GM10847 (cell line): ENCODE data around the gene PRMT7.

Source experiments
- POLR2A ChIP-seq: IDR thresholded peaks from 2 replicates; pipeline ENCODE4 v1.6.1; 2011; ENCODE audit not compliant: insufficient read length; ENCODE audit errors: extremely low read depth

Gene PRMT7

DNA sequence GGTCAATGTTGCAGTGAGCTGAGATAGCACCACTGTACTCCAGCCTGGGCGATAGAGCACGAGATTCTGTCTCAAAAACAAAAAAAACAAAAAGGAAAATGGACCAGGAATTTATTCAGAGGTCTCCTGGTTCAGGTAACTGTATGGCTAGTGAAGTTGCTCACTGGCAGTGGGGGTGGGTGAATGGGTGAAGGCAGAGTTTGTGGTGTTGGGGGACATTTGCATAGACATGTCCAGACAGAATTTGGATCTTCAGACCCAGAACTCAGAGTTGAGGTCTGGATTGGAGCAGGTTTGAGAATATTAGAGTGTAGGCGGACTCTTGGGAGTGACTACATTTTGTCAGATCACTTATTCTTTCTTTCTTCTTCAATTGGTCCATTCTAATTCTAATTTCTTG, 82.5 kb downstream of the PRMT7 start:
- TF ChIP-seq POLR2A, result no peak

DNA sequence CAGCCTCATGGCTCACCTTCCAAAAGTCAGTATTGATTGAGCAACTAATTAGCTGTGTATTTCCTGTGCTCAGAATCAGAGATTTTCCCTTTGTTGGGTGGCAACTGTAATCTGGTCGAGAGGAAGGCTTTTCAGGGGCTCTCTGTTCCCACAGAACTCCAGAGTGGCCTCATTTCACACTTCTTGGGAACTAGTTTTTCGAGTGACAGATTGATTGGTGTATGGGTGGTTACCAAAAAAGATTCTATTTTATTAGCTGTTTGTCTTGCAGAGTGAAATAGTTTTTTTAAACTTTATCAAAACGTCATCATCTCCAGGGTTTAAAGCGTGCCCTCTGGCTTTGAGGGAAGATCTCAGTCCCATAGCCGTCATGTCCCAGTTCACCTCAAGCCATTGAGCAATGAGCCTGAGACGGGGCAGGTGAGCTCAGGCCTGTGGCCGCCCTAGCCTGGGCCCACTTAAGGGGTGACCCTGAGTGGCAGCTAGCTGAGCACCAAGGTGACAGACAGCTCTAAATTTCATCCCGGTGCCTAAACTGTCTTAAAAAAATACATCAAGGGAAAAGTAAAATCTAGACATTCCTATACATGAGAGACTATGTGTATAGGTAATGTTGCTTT, 84.5 kb downstream of the PRMT7 start:
- no peak for TF ChIP-seq POLR2A

DNA sequence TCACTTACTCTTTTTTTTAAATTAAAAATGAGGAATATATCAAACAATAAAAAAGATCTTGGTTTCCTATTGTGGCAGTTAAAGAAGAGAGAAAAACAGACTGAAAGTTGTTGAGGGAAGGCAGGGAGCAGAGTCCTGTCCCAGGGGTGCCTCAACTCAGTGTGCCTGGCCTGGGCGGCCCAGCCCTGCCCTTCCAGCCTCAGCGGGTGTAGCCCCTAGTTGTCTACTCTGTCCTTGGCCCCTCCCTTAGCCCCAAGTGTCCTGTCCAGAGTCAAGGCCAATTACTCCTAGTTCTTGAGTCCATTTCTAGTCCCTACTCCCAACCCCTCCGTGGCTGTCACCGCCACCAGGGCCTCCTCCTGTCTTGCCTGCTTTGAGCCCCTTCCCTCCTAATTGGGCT, 85.0 kb downstream of the PRMT7 start:
- TF ChIP-seq POLR2A, result no peak

DNA sequence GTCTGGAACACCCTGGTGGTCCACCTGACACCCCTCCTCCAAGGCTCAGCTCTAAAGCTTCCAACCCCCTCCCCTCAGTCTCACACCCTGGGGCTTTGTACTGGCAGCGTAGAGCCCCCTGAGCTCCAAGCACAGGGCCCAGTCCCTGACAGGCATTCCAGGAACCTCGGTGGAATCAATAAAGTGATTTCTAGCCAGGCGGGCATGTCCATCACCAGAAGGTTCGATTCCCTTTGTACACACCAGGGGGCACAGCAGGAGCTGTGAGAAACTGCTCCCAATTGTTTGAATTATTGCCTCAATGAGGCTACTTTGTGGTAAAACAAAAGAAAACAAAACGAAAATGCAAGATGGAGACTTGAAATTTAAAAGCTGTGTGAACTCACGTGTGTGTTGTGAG, 85.7 kb downstream of the PRMT7 start:
- TF ChIP-seq POLR2A, result no peak

DNA sequence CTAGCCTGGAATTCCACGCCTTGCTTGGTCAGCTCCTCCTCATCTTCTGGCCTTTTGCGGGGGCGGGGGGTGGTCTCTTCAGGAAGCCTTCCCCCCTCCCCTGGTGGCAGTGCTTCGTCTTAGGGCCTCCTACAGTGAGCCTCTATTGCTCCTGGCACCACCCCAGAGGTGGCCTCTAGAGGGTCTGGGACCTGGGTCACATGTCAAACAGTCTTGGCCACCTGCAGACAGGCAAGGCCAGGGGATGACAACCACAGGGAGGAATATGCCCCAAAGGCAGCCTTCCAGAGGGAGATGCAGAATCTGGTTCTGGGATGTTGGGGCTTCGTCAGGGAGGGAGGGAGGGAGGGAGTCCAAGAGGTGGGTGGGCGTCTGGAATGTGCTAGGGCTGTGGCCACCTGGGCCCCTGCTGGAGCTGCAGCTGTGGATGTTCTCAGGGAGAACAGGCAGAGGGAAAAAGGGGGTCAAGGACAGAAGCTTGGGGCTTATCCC, 86.9 kb downstream of the PRMT7 start:
- TF ChIP-seq POLR2A, result no peak

DNA sequence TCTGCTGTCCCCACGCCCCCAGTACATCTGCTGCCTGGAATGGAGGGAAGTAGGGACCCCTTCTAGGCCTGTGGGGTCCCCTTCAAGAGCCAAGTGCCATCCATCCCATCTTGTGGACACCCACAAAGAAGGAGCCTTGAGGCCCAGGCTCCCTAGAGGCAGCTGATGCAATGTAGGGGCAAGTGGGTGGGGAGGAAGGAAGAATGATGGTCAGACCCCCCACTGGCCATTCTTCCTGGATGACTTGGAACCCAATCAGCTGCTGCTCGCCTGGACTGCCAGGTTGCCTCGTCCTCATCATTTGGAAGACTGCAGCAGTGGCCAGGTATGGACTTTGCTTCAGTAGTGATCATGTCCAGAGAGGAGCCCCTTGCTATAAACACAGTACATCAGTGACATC, 88.6 kb downstream of the PRMT7 start:
- no peak for TF ChIP-seq POLR2A

DNA sequence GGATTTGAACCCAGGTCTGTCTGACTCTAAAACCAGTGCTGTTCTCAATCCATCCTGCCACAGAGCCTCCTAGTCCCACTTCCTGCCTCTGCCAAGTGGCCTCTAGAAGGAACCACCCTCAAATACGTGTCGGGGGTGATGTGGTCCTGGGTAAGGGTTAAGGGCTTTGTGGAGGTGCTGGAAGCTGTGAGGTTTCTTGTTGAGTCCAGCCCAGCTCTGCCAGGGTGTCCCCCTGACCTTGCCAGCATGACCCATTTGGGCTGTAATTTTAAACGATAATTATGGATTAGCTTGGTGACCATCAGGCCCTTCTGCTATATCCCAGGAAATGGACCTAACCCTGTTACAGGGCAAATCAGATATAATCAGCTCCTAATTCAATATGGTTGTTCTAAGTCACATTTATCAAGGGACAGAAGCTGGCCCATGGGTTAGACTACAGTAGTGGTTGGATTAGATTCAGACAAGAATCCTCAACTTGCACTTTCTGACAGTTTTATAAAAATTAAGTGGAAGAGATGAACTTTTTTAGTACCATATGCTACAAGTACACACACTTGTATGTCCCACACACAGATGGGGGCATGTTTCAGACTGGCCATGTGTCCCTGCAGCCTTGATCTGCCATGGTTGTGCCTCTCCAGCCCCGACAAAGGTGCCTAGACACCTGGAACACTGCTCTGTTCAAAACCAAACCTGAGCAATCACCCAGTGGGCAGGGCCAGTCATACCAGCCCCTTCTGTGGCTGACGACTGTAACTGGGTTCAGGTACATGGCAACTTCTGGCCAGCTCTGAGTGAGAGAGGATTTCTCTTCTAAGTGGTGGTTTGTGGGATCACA, 89.5 kb downstream of the PRMT7 start:
- TF ChIP-seq POLR2A, result no peak

DNA sequence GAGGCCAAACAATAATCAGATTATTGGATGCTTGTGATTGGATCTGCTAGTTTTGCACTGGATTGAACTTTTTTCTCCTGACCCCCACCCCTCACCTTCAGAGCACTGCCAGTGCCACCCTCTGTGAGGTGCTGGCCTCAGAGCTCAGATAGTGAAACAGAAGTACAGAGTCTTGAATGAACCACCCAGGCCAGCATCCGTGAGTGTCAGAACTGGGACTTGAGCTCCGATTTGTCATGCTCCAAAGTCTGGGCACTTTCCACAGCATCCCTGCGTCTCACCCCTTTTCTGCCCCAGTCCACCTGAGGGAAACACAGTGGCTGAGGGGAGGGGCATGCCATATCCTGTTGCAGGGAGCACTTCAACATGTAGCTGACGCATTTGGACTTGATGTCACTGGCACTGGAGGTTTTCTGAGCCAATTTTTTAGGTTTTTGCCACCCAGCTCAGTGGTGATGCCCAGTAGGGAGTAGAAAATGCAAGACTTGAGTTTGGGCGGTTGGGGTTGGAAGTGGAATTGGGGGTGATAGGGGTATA, 90.2 kb downstream of the PRMT7 start:
- no peak for TF ChIP-seq POLR2A

DNA sequence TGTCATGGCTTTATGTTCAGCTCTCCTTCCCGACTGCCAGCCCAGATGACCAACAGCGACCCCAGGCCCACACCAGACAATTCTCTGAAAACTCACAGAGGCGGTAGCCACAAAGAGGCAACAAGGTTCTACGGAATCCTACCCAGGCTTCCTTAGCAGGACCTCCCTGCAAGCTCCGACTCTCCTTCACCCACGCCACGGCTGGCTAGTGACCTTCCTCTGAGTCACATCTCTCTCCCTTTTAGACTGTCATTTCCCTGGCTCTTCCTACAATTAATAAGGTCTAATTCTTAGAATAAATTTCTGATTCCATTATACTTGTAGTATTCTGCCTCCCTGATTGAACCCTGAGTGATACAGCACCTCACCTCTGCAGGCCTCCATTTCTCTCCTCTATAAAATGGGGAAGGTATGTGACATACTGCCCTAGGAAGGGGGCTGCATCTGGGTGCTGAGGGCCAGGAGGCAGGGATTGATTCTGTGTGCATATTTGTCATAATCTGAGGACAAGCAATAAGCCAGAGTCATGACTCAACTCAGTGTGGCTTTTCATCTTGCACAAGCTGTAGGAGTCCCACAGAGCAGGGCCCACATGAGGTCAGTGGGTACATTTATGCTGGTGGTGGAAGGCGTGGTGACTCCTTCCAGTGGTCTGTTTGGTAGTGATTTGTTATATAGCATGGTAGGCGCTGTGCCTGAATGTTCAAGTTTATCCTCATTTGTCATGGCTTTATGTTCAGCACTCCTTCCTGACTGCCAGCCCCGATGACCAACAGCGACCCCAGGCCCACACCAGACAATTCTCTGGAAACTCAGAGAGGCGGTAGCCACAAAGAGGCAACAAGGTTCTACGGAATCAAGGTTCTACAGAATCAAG, 91.3 kb downstream of the PRMT7 start:
- no peak for TF ChIP-seq POLR2A

DNA sequence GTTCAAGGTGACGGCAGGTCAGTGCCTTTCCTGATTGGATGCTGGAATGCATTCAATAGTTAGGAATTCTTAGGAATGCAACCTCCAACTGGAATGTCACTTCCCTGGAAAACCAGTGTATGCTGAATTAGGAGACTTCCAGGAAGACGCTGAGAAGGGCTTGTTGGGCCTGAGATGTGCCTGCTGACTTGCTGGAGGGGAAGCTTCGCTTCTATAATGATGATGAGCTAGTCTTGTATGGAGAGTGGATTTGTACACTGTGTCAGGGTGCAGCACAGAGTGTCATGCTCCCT, 91.9 kb downstream of the PRMT7 start:
- no peak for TF ChIP-seq POLR2A

DNA sequence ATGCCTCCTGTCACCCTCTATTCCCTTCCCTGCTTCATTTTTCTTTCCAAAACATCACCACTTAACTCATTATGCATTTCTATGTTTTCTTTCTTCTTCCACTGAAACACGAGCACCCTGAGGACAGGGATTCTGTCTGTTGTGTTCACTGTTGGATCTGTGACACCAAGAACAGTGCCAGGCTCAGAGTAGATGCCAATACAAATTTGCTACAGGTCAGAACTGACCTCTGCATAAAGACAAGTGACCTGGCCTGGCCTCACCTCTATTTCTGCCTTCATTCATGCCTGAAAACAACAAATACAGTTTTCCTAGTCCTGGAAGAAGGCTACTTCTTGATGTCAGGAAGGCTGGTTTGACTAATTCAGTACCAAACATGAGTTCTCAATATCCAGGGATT, 92.4 kb downstream of the PRMT7 start:
- TF ChIP-seq POLR2A, result no peak

DNA sequence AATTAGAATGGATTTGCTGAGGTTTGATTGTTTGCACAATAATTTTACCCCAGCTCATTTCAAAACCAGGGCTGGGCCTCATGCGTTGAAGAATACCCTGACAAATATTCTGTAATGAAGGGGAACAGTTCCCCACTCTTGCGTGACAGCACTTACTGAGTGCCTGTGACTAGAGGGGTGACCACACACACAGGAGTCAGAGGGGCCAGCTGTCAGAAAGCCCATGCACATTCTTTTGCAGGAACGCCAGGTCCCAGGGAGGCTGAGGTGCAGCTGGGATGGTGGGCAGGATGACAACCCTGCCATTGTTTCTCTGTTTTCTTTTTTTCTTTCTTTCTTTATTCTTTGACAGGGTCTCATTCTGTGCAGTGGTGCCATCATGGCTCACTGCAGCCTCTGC, 92.9 kb downstream of the PRMT7 start:
- TF ChIP-seq POLR2A, result no peak

DNA sequence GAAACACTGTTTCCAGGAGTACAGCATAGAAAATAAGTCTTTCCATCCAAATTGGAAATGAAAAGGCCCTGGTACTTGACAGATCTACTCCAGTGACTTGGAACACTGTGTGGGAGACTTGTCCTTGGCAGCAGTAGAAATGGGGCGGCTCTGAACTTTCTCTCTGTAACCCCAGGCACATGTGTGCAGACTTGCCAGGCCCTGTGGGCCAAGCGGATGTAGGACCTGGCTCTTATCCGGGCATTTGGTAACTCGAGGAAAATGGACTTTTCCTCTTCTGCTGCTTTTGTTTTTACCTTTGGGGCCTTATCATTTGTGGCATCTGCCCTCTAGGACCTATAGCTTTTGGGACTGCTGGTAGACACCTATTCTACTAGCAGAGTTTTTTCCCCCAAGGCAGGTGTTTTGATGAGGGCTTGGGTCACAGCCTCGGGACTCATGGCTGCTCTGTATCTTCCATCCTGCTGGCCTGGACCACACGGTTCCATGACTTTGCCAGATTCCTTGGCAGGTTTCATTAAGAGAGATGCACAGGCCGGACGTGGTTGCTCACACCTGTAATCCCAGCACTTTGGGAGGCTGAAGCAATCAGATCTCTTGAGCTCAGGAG, 94.0 kb downstream of the PRMT7 start:
- no peak for TF ChIP-seq POLR2A

DNA sequence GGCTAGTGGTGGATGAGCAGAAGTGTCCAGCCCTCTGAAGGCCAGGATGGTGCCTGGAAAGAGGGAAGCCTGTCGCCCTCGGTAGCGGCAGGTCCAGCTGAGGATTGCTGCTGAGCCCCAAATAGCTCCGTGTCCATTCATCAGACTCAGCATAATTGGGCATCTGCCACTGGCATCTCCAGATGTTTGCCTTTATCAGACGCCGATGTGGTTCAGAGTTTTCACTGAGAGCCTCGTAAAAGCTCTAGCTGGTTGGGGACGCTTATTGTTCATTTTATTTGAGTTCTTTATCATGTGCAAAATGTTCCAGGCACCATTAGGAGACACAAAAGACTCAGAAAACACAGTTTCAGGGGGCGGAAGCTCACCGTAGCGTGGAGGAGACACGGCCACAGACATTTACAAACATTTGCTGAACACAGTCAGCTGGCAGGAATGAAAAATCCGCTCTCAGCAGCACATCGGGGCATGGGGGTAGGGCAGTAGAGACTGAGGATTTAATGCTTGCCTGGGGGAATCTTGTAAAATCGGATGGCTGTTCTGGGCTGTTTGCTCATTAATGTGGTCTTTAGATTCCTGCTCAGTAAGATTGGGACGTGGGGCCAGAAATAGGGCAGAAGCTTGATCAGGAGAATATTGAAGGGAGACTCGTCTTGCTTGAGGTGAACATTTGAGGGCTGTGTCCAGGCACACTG, 95.8 kb downstream of the PRMT7 start:
- no peak for TF ChIP-seq POLR2A
